Heart left ventricle (tissue), 13 donors: ENCODE results near the gene HOXC11.

Source experiments
- CTCF ChIP-seq, 12 donors: fragments of 200-600 bp; sonication (generic) in 4 of 12; IDR thresholded peaks; one replicate each; pipeline versions ENCODE4 v1.5.0 to v1.8.0; 2018 to 2022; ENCODE audit warnings: antibody characterized with exemption in 12 of 12, mild to moderate bottlenecking in 5 of 12
- POLR2A ChIP-seq, 2 donors: fragments of 450-650 bp; IDR thresholded peaks; one replicate each; pipeline ENCODE4 v1.6.1; 2017; ENCODE audit warnings: antibody characterized with exemption in 2 of 2, mild to moderate bottlenecking in 2 of 2, moderate library complexity in 2 of 2
- donor health status: ischemic (EF 13 %, LVEDD 7.1; RV severe dilation, severe dysfunction).
- donor health status: DM: no; HTN: yes; CAD: no.
- donor health status: DM: no; HTN: no; CAD: no.
- donor health status: ischemic (EF 25% LVEDD 6.9; RV normal size, moderate dysfunction).
- donor health status: ischemic (EF 25% LVEDD 5.7; RV mildly dilated, moderate dysfunction).
- donor health status: ischemic (EF 35%, LVEDD 5.7; RV mildly dilated, moderate dysfunction).
- donor health status: nonischemic (EF 11% LVEDD 7.7; RV severe dilation, severe dysfunction).
- donor health status: DM: yes; HTN: yes; CAD: no.
- donor health status: PGD.
- donor health status: ischemic (EF 29% LVEDD 5.4; RV normal size, mild dysfunction).
- donor health status: nonischemic (EF 23%, LVEDD 6.1; RV moderate dilation, normal function).

DNA sequence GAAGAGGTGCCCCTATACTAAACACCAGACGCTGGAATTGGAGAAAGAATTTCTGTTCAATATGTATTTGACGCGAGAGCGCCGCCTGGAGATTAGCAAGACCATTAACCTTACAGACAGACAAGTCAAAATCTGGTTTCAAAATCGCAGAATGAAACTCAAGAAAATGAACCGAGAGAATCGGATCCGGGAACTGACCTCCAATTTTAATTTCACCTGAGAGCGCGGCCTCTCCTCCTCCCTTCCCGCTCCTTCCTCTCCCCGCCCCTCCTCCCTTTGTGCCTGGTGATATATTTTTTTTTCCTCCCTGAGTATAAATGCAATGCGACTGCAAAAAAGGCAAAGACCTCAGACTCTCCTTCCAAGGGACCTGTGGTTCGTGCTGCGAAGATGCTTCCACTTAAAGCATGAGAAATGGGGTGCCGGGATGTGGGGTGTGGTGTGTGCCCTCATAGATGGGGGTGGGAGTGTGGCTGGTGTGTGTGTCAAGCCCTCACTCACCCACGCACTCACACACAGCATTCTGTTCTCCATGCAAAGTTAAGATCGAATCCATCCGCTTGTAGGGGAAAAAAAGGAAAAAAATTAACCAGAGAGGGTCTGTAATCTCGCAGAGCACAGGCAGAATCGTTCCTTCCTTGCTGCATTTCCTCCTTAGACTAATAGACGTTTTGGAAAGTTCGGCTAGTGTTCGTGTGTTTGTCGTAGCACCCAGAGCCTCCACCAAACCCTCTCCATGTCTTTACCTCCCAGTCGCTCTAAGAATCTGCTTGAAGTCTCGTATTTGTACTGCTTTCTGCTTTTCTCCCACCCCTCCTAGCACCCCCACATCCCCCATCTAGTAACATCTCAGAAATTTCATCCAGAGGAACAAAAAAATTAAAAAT lies 16.5 kb downstream of the HOXC11 start:
- TF ChIP-seq POLR2A (IDR thresholded peaks at IDR 0.05) (no peak), CTCF (IDR thresholded peaks at IDR 0.05) (peak in 4 of 12 donors; percentile 16 to 30 (median 26))
